PC-3 (cell line): ENCODE data around the gene RALA. TPM values are rescaled to one million over a fixed set of nuclear protein-coding genes. Genes with fewer than 3 reads are reported as not detected.

ENCODE experiments used
- ATAC-seq: fragments of 200-7000 bp; cut with Tn5 transposase; 2 replicates; pipeline ENCODE4 v1.9.1; 2020; ENCODE audit warnings: mild to moderate bottlenecking, moderate library complexity
- BruUV-seq: library from RNA; stranded (reverse); fragments of 400-500 nt; replicated peaks from 2 replicates; lab custom pipeline; 2021; lab: Mats Ljungman, UMichigan
- CTCF ChIA-PET: fragments of 300-600 bp; sonication (Branson Sonifier 250); formaldehyde crosslinking; loops from one replicate; lab custom pipeline; 2022; ENCODE audit warnings: antibody characterized with exemption; lab: Charles Lee
- POLR2A ChIA-PET: fragments of 300-600 bp; sonication (Branson Sonifier 250); formaldehyde crosslinking; loops from one replicate; lab custom pipeline; 2022; ENCODE audit warnings: antibody characterized with exemption; ENCODE audit not compliant: unreplicated experiment; lab: Charles Lee
- DNase-seq: peaks from one replicate; pipeline ENCODE4 v3.0.0-alpha.2; 2015
- H2AFZ ChIP-seq: fragments of 300-600 bp; sonication (generic); 2 replicates; pipeline ENCODE4 v1.6.0; 2016; ENCODE audit warnings: antibody characterized with exemption, low read length
- H3F3A ChIP-seq: fragments of 300-600 bp; sonication (generic); one replicate; pipeline ENCODE4 v1.6.0; 2017; ENCODE audit warnings: antibody characterized with exemption, low read length, control low read depth, mild to moderate bottlenecking; ENCODE audit not compliant: unreplicated experiment
- H3K27ac ChIP-seq: fragments of 300-600 bp; sonication (generic); 2 replicates; pipeline ENCODE4 v1.5.1; 2016; ENCODE audit warnings: mild to moderate bottlenecking, low read length
- H3K27me3 ChIP-seq: fragments of 300-600 bp; sonication (generic); 2 replicates; pipeline ENCODE4 v1.6.1; 2016; ENCODE audit warnings: low read length, mixed read lengths
- H3K36me3 ChIP-seq: fragments of 300-600 bp; sonication (generic); 2 replicates; pipeline ENCODE4 v1.6.1; 2016; ENCODE audit warnings: low read depth, mixed run types, low read length, mixed read lengths
- H3K4me1 ChIP-seq: fragments of 300-600 bp; sonication (generic); 2 replicates; pipeline ENCODE4 v1.5.1; 2016; ENCODE audit warnings: low read length; ENCODE audit not compliant: insufficient read depth
- H3K4me2 ChIP-seq: fragments of 300-600 bp; sonication (generic); 2 replicates; pipeline ENCODE4 v1.6.0; 2016; ENCODE audit warnings: low read length
- H3K4me3 ChIP-seq: fragments of 300-600 bp; sonication (generic); 2 replicates; pipeline ENCODE4 v1.5.1; 2016; ENCODE audit warnings: mild to moderate bottlenecking, low read length, mixed read lengths
- H3K79me2 ChIP-seq: fragments of 300-600 bp; sonication (generic); 2 replicates; pipeline ENCODE4 v1.6.1; 2017; ENCODE audit warnings: low read length, mixed read lengths
- H3K9ac ChIP-seq: fragments of 300-600 bp; sonication (generic); 2 replicates; pipeline ENCODE4 v1.6.0; 2016; ENCODE audit warnings: mild to moderate bottlenecking, low read length
- H3K9me2 ChIP-seq: fragments of 300-600 bp; sonication (generic); replicated peaks from 2 replicates; pipeline ENCODE4 v1.6.1; 2016; ENCODE audit warnings: mixed run types, low read length, mixed read lengths
- H3K9me3 ChIP-seq: fragments of 300-600 bp; sonication (generic); 2 replicates; pipeline ENCODE4 v1.6.1; 2016; ENCODE audit warnings: low read length, mixed read lengths
- H4K20me1 ChIP-seq: fragments of 300-600 bp; sonication (generic); 2 replicates; pipeline ENCODE4 v1.6.1; 2016; ENCODE audit warnings: low read length, mixed read lengths
- CTCF ChIP-seq: fragments of 300-600 bp; sonication (generic); conservative IDR thresholded peaks from 2 replicates; pipeline ENCODE4 v1.5.1; 2017; ENCODE audit warnings: antibody characterized with exemption, low read depth, mild to moderate bottlenecking, low read length
- EZH2 ChIP-seq: fragments of 300-600 bp; sonication (generic); IDR thresholded peaks from one replicate; pipeline ENCODE4 v1.6.1; 2017; ENCODE audit warnings: antibody characterized with exemption, mild to moderate bottlenecking, low read length; ENCODE audit not compliant: unreplicated experiment
- EZH2phosphoT487 ChIP-seq: fragments of 300-600 bp; sonication (generic); IDR thresholded peaks from 2 replicates; pipeline ENCODE4 v1.6.1; 2018; ENCODE audit warnings: mild to moderate bottlenecking, antibody characterized with exemption, low read length, borderline replicate concordance
- intact Hi-C: fragments of 100-400 bp; cut with micrococcal nuclease; formaldehyde crosslinking; loops from 2 replicates; pipeline ENCODE4 v1.9.0; 2023
- total RNA-seq: library from RNA; depleted of rRNA; stranded (reverse); fragments of >200 nt; gene quantifications from 2 replicates; pipeline ENCODE4 v1.2.3, GENCODE V29; 2014

Gene RALA
- total RNA-seq, 1 experiment from 2014 or later: 12.9 TPM

GRCh38 chr7:39753823-39754325 is 130.5 kb downstream of the RALA start:
- Histone ChIP-seq H3K79me2 (no peaks in the 10 kb centered on the region), H3K27ac (no peak overlapping the region), H3K27me3 (no peaks in the 10 kb centered on the region), H4K20me1 (no peaks in the 10 kb centered on the region), H3K36me3 (no peaks in the 10 kb centered on the region), H3K4me1 (no peaks in the 10 kb centered on the region), H3K4me3 (no peak overlapping the region), H3K9ac (no peak overlapping the region), H3F3A (no peaks in the 10 kb centered on the region), H2AFZ (no peak overlapping the region), H3K4me2 (no peak overlapping the region), H3K9me3 (no peaks in the 10 kb centered on the region), H3K9me2 (no peaks in the 10 kb centered on the region)
- ATAC-seq (no peak), DNase-seq (no peak)
- ChIA-PET POLR2A (no interaction called here), CTCF (no interaction called here)
- intact Hi-C loops: no loop called here
- TF ChIP-seq EZH2phosphoT487 (no peak), CTCF (no peak), EZH2 (no peak)
- BruUV-seq: no TSS peak

GRCh38 chr7:39754326-39755120 is 131.2 kb downstream of the RALA start:
- no peaks in the 10 kb centered on the region for H3K4me1 ChIP-seq
- H4K20me1 ChIP-seq: no peaks in the 10 kb centered on the region
- no TSS peak for BruUV-seq
- H3K79me2 ChIP-seq: no peaks in the 10 kb centered on the region
- intact Hi-C loops: no loop called here
- no peaks in the 10 kb centered on the region for H3K27me3 ChIP-seq
- no peak overlapping the region for H3K27ac ChIP-seq
- H3K9me3 ChIP-seq: no peaks in the 10 kb centered on the region
- DNase-seq (no peak), ATAC-seq (no peak)
- H3K36me3 ChIP-seq: no peaks in the 10 kb centered on the region
- H2AFZ ChIP-seq: no peak overlapping the region
- H3K4me3 ChIP-seq: no peak overlapping the region
- ChIA-PET CTCF (no interaction called here), POLR2A (no interaction called here)
- H3K9ac ChIP-seq: no peak overlapping the region
- no peaks in the 10 kb centered on the region for H3F3A ChIP-seq
- H3K4me2 ChIP-seq: no peak overlapping the region
- no peak for TF ChIP-seq EZH2phosphoT487
- TF ChIP-seq CTCF: no peak
- TF ChIP-seq EZH2: no peak
- H3K9me2 ChIP-seq: no peaks in the 10 kb centered on the region

GRCh38 chr7:39757604-39758003 is 134.2 kb downstream of the RALA start:
- H3K9ac ChIP-seq: no peak overlapping the region
- H2AFZ ChIP-seq: no peak overlapping the region
- no peaks in the 10 kb centered on the region for H3K9me2 ChIP-seq
- no peak overlapping the region for H3K4me2 ChIP-seq
- H3K27ac ChIP-seq: no peak overlapping the region
- no peaks in the 10 kb centered on the region for H3K79me2 ChIP-seq
- no peaks in the 10 kb centered on the region for H3K9me3 ChIP-seq
- ChIA-PET POLR2A (no interaction called here), CTCF (no interaction called here)
- no peak overlapping the region for H3K4me3 ChIP-seq
- DNase-seq (no peak), ATAC-seq (no peak)
- H4K20me1 ChIP-seq: no peaks in the 10 kb centered on the region
- TF ChIP-seq EZH2phosphoT487: no peak
- no peak for TF ChIP-seq EZH2
- no peak for TF ChIP-seq CTCF
- H3K27me3 ChIP-seq: no peaks in the 10 kb centered on the region
- BruUV-seq: no TSS peak
- no peaks in the 10 kb centered on the region for H3F3A ChIP-seq
- H3K36me3 ChIP-seq: no peaks in the 10 kb centered on the region
- intact Hi-C loops: no loop called here
- no peaks in the 10 kb centered on the region for H3K4me1 ChIP-seq
